ENCODE measurements around the gene GNRH2.

- TF ChIP-seq EP300 (IDR thresholded peaks at IDR 0.05), result no peak
- no peak for TF ChIP-seq CTCF (IDR thresholded peaks at IDR 0.05)
- no peak for TF ChIP-seq POLR2A (IDR thresholded peaks at IDR 0.05)
These were observed 4.0 kb upstream of the GNRH2 start for GRCh38 chr20:3039426-3039825.

Measured in tibial nerve (tissue), 4 donors.